Measurements from ENCODE around the gene OR13D1. TPM values are rescaled to one million over a fixed set of nuclear protein-coding genes. Genes with fewer than 3 reads are reported as not detected.
"Not testable (repeated sequence)": the region's sequence is repeated elsewhere in the genome, so short reads cannot be mapped to it uniquely, and the experiment has no call there.

The OR13D1 gene, protein sequence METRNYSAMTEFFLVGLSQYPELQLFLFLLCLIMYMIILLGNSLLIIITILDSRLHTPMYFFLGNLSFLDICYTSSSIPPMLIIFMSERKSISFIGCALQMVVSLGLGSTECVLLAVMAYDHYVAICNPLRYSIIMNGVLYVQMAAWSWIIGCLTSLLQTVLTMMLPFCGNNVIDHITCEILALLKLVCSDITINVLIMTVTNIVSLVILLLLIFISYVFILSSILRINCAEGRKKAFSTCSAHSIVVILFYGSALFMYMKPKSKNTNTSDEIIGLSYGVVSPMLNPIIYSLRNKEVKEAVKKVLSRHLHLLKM
- polyA plus RNA-seq (2012; ENCODE audit: low read depth, missing spikeins): not detected

DNA sequence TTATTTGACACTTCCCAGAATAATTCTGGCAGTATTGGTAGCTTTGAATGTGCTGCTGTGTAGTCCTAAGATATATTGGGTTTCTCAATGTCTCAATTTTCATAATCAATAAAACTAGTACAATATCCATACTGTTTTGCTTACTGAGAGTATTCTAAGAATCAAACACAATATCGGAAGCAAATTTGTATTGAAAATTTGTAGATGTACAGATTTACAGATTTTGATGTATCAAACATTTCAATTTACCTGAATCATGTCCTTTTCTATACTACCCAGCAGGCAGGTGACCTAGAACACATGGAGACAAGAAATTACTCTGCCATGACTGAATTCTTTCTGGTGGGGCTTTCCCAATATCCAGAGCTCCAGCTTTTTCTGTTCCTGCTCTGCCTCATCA, at the start of gene OR13D1:
Gene OR13D1, plus strand, starts transcription at position 301 of the 400 bp plus-strand sequence. Its CDS starts 0 bp downstream, at position 301.
- DNase-seq (ENCODE audit: insufficient read length, low spot score) (no peak), FAIRE-seq (no peak)
- TF ChIP-seq TAF1 (IDR thresholded peaks at IDR 0.05; ENCODE audit: low read depth, low read length): no peak
- TF ChIP-seq SPI1 (IDR thresholded peaks at IDR 0.05; ENCODE audit: low read depth, low read length): no peak
- no peak for TF ChIP-seq POLR2A (IDR thresholded peaks at IDR 0.05; ENCODE audit: low read depth, low read length)
- TF ChIP-seq POU2F2 (IDR thresholded peaks at IDR 0.05; ENCODE audit: low read depth, low read length): no peak

DNA sequence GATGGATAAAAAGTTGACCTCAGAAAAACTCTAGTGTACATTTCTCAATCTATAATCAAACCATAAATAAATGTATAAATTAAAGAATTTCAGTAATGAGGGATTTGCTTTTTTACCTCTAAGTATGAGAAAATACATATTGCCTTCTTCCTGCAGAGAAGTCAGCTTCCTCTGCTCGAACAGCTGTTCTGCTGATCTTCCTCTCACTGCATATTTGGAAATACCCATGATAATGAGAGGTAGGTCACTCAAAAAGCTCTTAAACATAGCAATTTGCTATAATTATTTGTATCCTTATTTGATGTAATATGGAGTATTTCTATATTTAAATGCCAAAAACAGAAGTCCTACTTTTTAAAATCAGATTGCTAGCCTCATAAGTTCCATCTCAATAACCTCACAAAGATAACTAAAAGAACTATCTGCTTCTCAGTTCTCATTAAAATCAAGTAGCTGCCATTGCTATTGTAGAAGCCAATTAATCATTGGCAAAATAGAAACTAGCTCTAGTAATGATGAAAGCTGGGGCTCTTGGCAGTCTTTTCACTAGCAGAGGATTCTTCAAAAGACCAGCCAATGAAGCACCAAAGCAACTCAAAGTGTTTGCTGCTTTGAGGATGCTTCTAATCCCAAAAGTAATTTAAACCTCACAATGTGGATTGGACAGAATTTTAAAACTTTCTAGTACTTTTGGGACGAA, 35.7 kb upstream of the OR13D1 start:
- DNase-seq (ENCODE audit: insufficient read length, low spot score) (no peak), FAIRE-seq (no peak)
- TF ChIP-seq TAF1 (IDR thresholded peaks at IDR 0.05; ENCODE audit: low read depth, low read length) (no peak), POLR2A (IDR thresholded peaks at IDR 0.05; ENCODE audit: low read depth, low read length) (no peak), PAX5 (IDR thresholded peaks at IDR 0.05; ENCODE audit: insufficient read depth, low read length, severe bottlenecking) (no peak), POU2F2 (IDR thresholded peaks at IDR 0.05; ENCODE audit: low read depth, low read length) (no peak), SPI1 (IDR thresholded peaks at IDR 0.05; ENCODE audit: low read depth, low read length) (no peak), POLR2AphosphoS5 (IDR thresholded peaks at IDR 0.05; ENCODE audit: low read depth, low read length) (no peak)

DNA sequence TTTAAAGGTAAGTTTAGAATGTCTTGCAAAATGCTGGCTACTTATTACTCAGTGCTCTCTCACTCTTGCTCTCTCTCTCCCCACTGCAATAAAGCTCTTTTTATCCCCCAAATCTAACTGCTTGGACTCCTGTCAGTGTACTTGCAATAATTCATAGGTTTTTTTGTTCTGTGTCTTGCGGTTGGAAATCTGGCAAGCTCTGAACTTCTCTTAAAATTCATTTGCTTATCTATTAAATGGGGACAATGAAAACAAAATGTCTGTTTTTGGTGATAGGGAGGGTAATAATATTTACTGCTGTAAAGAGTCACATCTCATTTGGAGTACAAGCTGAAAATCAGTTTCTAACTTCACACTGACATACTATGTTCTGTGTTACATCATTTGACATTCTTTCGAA, 18.7 kb upstream of the OR13D1 start:
- no peak for DNase-seq (ENCODE audit: insufficient read length, low spot score)
- no peak for TF ChIP-seq POLR2AphosphoS5 (IDR thresholded peaks at IDR 0.05; ENCODE audit: low read depth, low read length)
- TF ChIP-seq POU2F2 (IDR thresholded peaks at IDR 0.05; ENCODE audit: low read depth, low read length): no peak
- TF ChIP-seq SPI1 (IDR thresholded peaks at IDR 0.05; ENCODE audit: low read depth, low read length): no peak
- TF ChIP-seq TAF1 (IDR thresholded peaks at IDR 0.05; ENCODE audit: low read depth, low read length): no peak
- no peak for TF ChIP-seq PAX5 (IDR thresholded peaks at IDR 0.05; ENCODE audit: insufficient read depth, low read length, severe bottlenecking)
- TF ChIP-seq POLR2A (IDR thresholded peaks at IDR 0.05; ENCODE audit: low read depth, low read length): no peak
- no peak for FAIRE-seq

DNA sequence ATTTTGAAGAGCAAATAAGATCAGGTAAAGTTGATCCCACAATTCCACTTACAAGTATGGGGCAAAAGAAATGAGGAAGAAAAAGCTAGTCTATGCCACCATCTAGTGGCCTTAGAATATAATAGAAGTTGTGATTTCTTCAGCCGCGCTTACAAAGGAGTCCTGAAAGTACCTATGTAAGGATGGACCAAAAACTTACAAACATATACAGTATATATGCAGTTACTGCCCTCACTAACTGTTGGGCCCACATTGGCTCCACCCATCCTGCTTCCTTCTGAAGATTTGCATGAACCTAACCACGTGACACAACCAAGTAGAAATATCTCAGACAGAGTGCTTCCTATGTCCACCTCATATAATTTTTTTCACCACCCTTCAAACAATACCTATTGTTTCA, 11.7 kb upstream of the OR13D1 start:
- DNase-seq (ENCODE audit: insufficient read length, low spot score): no peak
- no peak for TF ChIP-seq POLR2AphosphoS5 (IDR thresholded peaks at IDR 0.05; ENCODE audit: low read depth, low read length)
- TF ChIP-seq POLR2A (IDR thresholded peaks at IDR 0.05; ENCODE audit: low read depth, low read length): no peak
- no peak for TF ChIP-seq PAX5 (IDR thresholded peaks at IDR 0.05; ENCODE audit: insufficient read depth, low read length, severe bottlenecking)
- no peak for TF ChIP-seq SPI1 (IDR thresholded peaks at IDR 0.05; ENCODE audit: low read depth, low read length)
- TF ChIP-seq TAF1 (IDR thresholded peaks at IDR 0.05; ENCODE audit: low read depth, low read length): no peak
- TF ChIP-seq POU2F2 (IDR thresholded peaks at IDR 0.05; ENCODE audit: low read depth, low read length): no peak
- FAIRE-seq: peak; percentile 73

DNA sequence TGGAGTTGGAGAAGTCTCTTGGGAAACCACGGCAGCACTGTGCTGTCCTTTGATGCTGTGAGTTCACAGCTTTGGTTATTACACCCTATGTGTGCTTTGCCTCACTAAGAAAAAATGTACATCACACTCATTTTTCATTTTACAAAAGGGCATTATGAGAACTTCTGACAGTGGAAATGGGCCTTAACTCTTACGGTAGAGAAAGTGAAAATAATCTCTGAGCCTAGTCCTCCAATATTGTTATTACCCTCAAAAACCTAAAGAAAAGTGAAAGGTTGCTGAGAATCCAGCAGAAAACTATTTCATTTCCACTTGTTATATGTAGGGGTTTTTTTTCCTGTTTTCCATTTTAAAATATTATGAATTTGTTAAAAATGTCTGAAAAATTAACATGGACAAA, 8.2 kb upstream of the OR13D1 start:
- TF ChIP-seq SPI1 (IDR thresholded peaks at IDR 0.05; ENCODE audit: low read depth, low read length) (no peak), PAX5 (IDR thresholded peaks at IDR 0.05; ENCODE audit: insufficient read depth, low read length, severe bottlenecking) (no peak), TAF1 (IDR thresholded peaks at IDR 0.05; ENCODE audit: low read depth, low read length) (no peak), POLR2AphosphoS5 (IDR thresholded peaks at IDR 0.05; ENCODE audit: low read depth, low read length) (no peak), POLR2A (IDR thresholded peaks at IDR 0.05; ENCODE audit: low read depth, low read length) (no peak), POU2F2 (IDR thresholded peaks at IDR 0.05; ENCODE audit: low read depth, low read length) (no peak)

DNA sequence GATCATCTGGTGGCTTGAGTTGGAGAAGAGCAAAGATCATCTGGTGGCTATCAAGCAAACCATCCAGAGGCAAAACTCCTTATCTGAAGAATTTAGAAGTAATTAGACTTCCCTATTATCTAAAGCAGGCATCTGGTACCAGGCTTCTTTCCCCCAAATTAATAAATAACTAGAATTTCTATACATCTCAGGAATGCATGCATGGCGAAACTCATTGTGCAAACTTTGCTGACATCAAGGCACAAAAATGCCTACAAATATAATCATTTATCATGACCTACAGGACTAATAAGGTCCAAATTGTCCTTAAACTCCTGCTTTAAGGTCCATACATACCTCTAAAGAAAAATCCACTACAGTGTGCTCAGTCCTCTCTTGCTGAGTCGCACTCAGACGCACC, 6.0 kb downstream of the OR13D1 start:
- TF ChIP-seq POLR2A (IDR thresholded peaks at IDR 0.05; ENCODE audit: low read depth, low read length) (no peak), TAF1 (IDR thresholded peaks at IDR 0.05; ENCODE audit: low read depth, low read length) (no peak), PAX5 (IDR thresholded peaks at IDR 0.05; ENCODE audit: insufficient read depth, low read length, severe bottlenecking) (no peak), POLR2AphosphoS5 (IDR thresholded peaks at IDR 0.05; ENCODE audit: low read depth, low read length) (no peak), POU2F2 (IDR thresholded peaks at IDR 0.05; ENCODE audit: low read depth, low read length) (no peak), SPI1 (IDR thresholded peaks at IDR 0.05; ENCODE audit: low read depth, low read length) (no peak)
- DNase-seq (ENCODE audit: insufficient read length, low spot score) (no peak), FAIRE-seq (no peak)

More for the DNA sequence above, 8.2 kb upstream of the OR13D1 start:
- FAIRE-seq: no peak
- no peak for DNase-seq (ENCODE audit: insufficient read length, low spot score)

DNA sequence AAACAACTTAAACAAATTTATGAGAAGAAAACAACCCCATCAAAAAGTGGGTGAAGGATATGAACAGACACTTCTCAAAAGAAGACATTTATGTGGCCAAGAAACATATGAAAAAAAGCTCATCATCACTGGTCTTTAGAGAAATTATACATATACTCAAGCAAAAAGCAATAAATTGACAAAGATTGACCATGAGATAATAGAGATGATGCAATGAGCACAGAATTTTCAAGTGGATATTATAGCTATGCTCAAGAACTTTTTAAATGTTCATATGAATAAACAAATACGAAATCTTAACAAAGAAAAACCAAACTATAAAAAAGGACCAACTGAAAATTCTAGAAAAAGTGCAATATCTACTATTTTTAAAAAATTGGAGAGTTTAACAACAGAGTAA, 14.4 kb downstream of the OR13D1 start:
- not testable (repeated sequence) for FAIRE-seq

DNA sequence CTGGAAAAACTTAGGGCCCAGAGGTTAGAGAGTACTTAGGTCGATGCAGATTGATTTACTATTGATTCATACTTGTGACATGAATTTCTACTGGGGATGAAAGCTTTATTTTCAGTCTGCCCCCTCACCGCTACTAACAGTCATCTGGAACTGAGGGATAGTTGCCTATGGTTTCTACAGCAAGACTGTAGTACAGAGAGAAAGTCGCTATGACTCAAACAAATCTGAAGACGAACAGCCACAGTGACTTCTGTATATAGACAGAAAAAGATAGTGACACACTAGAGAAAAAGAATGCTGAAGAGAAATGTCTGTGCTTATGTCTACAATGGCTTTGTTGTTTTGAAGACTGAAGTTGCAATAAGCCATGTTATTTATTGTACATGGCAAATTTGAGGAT, 17.3 kb downstream of the OR13D1 start:
- FAIRE-seq (no peak), DNase-seq (ENCODE audit: insufficient read length, low spot score) (no peak)
- TF ChIP-seq POLR2A (IDR thresholded peaks at IDR 0.05; ENCODE audit: low read depth, low read length): no peak
- no peak for TF ChIP-seq SPI1 (IDR thresholded peaks at IDR 0.05; ENCODE audit: low read depth, low read length)
- TF ChIP-seq POLR2AphosphoS5 (IDR thresholded peaks at IDR 0.05; ENCODE audit: low read depth, low read length): no peak
- TF ChIP-seq PAX5 (IDR thresholded peaks at IDR 0.05; ENCODE audit: insufficient read depth, low read length, severe bottlenecking): no peak
- TF ChIP-seq POU2F2 (IDR thresholded peaks at IDR 0.05; ENCODE audit: low read depth, low read length): no peak
- no peak for TF ChIP-seq TAF1 (IDR thresholded peaks at IDR 0.05; ENCODE audit: low read depth, low read length)

More for the DNA sequence above, 14.4 kb downstream of the OR13D1 start:
- not testable (repeated sequence) for DNase-seq (ENCODE audit: insufficient read length, low spot score)

DNA sequence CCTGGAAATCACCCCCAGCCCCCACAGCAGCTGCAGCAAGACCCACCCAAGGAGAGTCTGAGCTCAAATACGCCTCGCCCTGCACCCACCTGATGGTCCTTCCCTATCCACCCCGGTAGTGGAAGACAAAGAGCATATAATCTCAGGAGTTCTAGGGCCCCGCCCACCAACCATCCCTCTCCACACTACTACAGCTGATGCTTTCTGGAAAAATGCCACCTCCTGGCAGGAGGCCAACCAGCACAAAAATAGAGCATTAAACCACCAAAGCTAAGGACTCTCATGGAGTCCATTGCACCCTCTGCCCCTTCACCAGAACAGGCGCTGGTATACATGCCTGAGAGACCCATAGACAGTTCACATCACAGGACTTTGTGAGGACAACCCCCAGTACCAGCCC, 30.7 kb downstream of the OR13D1 start:
- TF ChIP-seq POLR2AphosphoS5 (IDR thresholded peaks at IDR 0.05; ENCODE audit: low read depth, low read length) (no peak), TAF1 (IDR thresholded peaks at IDR 0.05; ENCODE audit: low read depth, low read length) (no peak), SPI1 (IDR thresholded peaks at IDR 0.05; ENCODE audit: low read depth, low read length) (no peak), PAX5 (IDR thresholded peaks at IDR 0.05; ENCODE audit: insufficient read depth, low read length, severe bottlenecking) (no peak), POU2F2 (IDR thresholded peaks at IDR 0.05; ENCODE audit: low read depth, low read length) (no peak), POLR2A (IDR thresholded peaks at IDR 0.05; ENCODE audit: low read depth, low read length) (no peak)
- DNase-seq (ENCODE audit: insufficient read length, low spot score) (no peak), FAIRE-seq (no peak)

Data from GM12891 (cell line).